AG09309 (cell line): ENCODE data around the gene DEFB131A.
"Not testable (repeated sequence)": the region's sequence is repeated elsewhere in the genome, so short reads cannot be mapped to it uniquely, and the experiment has no call there.

ENCODE experiments used
- DNase-seq: peaks from one replicate; pipeline ENCODE4 v3.0.0-alpha.2; 2010; ENCODE audit warnings: low read depth
- H3K4me3 ChIP-seq: 2 replicates; pipeline ENCODE4 v1.5.1; 2011; ENCODE audit warnings: mild to moderate bottlenecking, low read depth, low read length, moderate library complexity; ENCODE audit not compliant: control insufficient read depth
- TF ChIP-seq, protein P1 (sequence below): IDR thresholded peaks from 2 replicates; pipeline ENCODE4 v1.5.1; 2011; ENCODE audit warnings: mild to moderate bottlenecking, low read depth, low read length, inconsistent platforms; ENCODE audit not compliant: insufficient read depth, control insufficient read depth; ENCODE audit errors: missing control alignments

DEFB131A gene

DNA sequence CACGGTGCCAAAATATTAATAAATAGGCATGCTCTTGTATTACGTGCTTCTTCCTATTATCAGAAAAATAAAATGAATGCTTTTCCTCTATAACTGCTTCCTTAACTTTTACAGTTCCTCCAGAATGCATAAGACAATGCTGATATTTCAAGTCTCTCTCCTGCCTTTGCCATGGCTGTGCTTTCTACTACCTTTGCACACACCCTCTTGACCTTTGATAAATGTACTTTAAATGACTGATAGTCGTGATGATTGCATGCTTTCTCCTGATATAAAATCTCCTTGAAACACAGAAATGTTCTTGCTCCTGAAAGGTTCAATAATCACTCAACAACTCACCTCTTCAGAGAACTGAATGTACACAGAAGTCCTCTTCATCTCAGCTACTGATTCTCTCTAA lies at the start of gene DEFB131A:
TSS of gene DEFB131A (plus strand) at position 301 of the 400 bp plus-strand sequence. CDS start 120 bp downstream, outside the sequence.
- H3K4me3 ChIP-seq, DNase-seq: not testable (repeated sequence)

DNA sequence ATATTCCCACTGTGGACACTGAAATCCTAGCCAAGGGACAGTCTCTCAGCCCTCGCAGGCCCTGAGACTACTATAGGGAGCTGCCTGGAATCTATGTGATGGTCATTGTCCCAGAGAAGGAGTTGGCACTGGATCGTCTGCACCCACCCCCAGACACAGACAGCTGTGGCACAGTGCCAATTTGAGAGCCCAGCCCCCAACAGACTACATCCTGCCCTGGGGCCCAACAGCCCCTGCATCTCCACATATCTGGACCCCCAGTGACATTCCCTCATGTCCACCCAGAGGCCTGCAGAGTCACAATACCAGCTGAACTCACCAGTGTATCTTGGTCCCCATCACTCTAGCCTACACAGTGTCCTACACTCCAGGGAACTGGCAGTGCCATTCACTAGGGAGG lies 38.4 kb upstream of the DEFB131A start:
- H3K4me3 ChIP-seq, DNase-seq: not testable (repeated sequence)

DNA sequence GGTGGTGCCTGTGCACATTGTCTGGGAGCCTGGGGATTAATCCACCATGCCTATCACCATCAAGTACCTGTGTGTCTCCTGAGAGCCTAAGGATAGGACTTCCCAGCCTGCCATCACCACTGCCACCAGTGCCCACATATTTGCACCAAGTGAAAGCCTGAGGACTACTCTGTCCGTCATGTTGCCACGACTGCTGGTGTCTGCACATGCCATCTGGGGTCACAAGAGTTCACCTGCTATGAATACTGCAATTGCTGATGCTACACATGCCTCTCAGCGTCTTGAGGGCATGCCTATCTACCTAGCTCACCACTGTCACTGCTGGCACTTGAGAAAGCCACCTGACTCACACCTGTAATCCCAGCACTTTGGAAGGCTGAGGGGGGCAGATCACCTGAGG lies 37.7 kb upstream of the DEFB131A start:
- DNase-seq, H3K4me3 ChIP-seq: not testable (repeated sequence)

DNA sequence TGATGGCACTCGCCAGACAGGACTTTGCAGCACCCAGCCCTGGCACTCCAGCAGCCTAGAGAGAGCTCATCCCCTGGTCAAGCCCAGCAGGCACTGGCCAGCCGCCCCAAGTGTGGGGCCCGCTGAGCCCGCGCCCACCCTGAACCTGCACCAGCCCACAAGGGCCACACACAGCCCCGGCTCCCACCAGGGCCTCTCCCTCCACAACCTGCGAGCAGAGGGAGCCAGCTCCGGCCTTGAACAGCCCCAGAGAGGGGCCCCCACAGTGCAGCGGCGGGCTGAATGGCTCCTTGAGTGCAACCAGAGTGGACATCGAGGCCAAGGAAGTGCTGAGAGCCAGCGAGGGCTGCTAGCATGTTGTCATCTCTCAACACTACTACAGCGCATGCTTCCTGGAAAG lies 34.4 kb upstream of the DEFB131A start:
- TF ChIP-seq, protein P1, sequence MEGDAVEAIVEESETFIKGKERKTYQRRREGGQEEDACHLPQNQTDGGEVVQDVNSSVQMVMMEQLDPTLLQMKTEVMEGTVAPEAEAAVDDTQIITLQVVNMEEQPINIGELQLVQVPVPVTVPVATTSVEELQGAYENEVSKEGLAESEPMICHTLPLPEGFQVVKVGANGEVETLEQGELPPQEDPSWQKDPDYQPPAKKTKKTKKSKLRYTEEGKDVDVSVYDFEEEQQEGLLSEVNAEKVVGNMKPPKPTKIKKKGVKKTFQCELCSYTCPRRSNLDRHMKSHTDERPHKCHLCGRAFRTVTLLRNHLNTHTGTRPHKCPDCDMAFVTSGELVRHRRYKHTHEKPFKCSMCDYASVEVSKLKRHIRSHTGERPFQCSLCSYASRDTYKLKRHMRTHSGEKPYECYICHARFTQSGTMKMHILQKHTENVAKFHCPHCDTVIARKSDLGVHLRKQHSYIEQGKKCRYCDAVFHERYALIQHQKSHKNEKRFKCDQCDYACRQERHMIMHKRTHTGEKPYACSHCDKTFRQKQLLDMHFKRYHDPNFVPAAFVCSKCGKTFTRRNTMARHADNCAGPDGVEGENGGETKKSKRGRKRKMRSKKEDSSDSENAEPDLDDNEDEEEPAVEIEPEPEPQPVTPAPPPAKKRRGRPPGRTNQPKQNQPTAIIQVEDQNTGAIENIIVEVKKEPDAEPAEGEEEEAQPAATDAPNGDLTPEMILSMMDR, result no peak
- DNase-seq, result no peak
- no peak overlapping the region for H3K4me3 ChIP-seq

DNA sequence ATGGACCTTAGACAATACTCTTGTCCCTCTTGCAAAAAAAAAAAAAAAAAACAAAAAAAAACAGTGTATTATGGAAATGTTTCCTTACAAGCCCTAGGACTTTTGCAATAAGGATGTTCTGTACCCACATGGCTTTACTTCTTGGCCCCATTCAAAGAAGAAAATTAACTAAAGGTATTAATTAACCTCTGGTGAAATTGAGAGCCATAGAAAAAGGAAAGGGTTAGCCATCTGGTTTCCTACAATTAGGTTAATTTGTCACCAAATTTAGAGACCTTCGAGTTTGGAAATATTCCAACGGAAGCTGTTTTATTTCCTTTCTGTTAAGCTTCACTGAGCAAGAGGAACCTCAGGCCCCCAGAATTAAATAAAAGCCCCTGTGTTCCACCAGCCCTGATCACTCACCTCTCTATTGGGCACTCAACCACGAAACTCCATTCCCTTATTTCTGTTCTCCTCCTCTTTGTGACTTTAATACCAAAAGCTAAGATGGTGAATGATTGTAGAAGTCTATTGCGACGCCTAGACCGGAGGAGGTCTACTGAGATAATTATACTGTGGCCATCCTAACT lies 22.2 kb upstream of the DEFB131A start:
- DNase-seq, H3K4me3 ChIP-seq: not testable (repeated sequence)

GRCh38 chr4:9425916-9426315 lies 18.3 kb upstream of the DEFB131A start:
- H3K4me3 ChIP-seq, DNase-seq: not testable (repeated sequence)

DNA sequence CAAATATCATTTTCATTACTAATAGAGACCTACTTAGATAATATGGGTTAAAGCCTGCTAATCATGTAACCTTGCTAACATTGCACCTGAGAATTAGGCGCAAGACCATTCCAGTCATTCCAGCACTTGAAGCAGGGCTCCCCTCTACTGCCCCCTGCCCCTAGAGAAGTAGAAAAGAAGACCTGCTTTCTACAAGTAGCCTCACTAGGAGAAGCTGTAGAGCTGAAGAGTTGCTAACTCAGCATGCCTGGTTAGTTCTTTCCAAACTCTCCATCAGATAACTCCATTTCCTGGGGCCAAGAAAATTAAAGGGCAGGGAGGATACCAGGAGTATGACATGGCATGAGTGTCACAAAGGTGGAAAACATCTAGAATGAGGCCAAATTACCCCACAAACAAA lies 14.2 kb upstream of the DEFB131A start:
- not testable (repeated sequence) for DNase-seq, H3K4me3 ChIP-seq

- DNase-seq, result not testable (repeated sequence)
Measured at GRCh38 chr4:9433320-9433719, 10.9 kb upstream of the DEFB131A start.

GRCh38 chr4:9436728-9437127 lies 7.5 kb upstream of the DEFB131A start:
- H3K4me3 ChIP-seq, DNase-seq: not testable (repeated sequence)

More at GRCh38 chr4:9433320-9433719, 10.9 kb upstream of the DEFB131A start:
- not testable (repeated sequence) for H3K4me3 ChIP-seq

- not testable (repeated sequence) for DNase-seq, H3K4me3 ChIP-seq
Measured at GRCh38 chr4:9442355-9442754, 1.9 kb upstream of the DEFB131A start.

DNA sequence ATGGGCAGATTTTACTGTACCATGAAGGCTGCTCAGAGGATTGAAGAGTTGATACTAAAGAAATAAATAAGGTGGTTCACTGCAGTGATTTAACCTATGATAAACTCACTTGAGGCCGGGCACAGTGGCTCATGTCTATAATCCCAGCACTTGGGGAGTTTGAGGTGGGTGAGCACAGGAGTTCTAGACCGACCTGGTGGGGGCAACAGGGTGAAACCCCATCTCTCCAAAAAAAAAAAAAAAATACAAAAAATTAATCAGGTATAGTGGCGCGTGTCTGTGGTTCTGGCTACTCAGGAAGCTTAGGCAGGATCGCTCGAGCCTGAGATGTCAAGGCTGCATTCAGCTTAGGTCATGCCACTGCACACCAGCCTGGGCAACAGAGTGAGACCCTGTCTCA lies 467 bp downstream of the DEFB131A start:
- not testable (repeated sequence) for H3K4me3 ChIP-seq, DNase-seq

GRCh38 chr4:9452251-9452650 lies 8.0 kb downstream of the DEFB131A start:
- DNase-seq, result not testable (repeated sequence)

GRCh38 chr4:9454284-9454683 lies 10.1 kb downstream of the DEFB131A start:
- DNase-seq, H3K4me3 ChIP-seq: not testable (repeated sequence)

More at GRCh38 chr4:9452251-9452650, 8.0 kb downstream of the DEFB131A start:
- H3K4me3 ChIP-seq, result not testable (repeated sequence)

DNA sequence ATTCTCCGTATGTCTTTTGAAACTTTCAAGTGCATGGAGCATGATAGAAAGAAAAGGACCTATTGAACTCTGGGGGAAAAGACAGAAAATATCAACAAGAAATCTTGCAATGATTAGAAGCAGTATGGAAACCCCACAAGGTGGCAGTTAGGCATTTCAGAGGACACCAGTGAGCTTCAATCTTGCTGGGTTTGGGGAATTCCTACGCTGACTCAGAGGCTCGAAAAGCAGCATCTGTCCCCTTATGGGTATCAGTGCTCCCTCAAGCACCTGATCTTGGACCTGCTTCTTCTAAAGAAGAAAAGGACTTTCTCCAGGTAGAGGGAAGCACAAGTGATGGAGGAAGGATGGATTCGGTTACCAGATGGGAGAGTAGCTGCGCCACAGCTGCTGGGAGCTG lies 10.8 kb downstream of the DEFB131A start:
- not testable (repeated sequence) for DNase-seq

DNA sequence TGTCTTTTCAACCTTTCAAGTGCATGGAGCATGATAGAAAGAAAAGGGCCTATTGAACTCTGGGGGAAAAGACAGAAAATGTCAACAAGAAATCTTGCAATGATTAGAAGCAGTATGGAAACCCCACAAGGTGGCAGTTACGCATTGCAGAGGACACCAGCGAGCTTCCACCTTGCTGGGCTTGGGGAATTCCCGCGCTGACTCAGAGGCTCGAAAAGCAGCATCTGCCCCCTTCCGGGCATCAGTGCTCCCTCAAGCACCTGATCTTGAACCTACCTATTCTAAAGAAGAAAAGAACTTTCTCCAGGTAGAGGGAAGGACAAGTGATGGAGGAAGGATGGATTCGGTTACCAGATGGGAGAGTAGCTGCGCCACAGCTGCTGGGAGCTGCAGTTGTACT lies 35.3 kb downstream of the DEFB131A start:
- DNase-seq, H3K4me3 ChIP-seq: not testable (repeated sequence)

More for the DNA sequence above, 10.8 kb downstream of the DEFB131A start:
- not testable (repeated sequence) for H3K4me3 ChIP-seq

GRCh38 chr4:9480066-9480465 lies 35.9 kb downstream of the DEFB131A start:
- H3K4me3 ChIP-seq, DNase-seq: not testable (repeated sequence)

DNA sequence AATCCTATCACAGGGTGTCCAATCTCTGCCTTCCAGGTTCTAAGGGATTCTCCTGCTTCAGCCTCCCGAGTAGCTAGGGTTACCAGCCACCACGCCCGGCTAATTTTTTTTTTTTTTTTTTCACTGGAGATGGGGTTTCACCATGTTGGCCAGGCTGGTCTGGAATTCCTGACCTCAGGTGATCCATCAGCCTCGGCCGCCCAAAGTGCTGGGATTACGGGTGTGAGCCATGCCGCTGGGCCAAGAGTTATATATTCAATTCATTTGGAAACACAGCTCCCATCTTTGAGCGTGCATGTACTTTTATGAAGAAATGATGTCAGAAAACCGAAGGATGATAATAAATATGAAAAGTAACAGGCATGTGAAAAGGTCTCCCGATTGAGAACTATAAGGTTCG lies 38.7 kb downstream of the DEFB131A start:
- not testable (repeated sequence) for H3K4me3 ChIP-seq, DNase-seq

GRCh38 chr4:9483682-9484081 lies 39.5 kb downstream of the DEFB131A start:
- H3K4me3 ChIP-seq, DNase-seq: not testable (repeated sequence)

- DNase-seq, H3K4me3 ChIP-seq: not testable (repeated sequence)
Measured at GRCh38 chr4:9486880-9487279, 42.7 kb downstream of the DEFB131A start.
